H9 (cell line): ENCODE data around the gene CYB5A. TPM values are rescaled to one million over a fixed set of nuclear protein-coding genes. Genes with fewer than 3 reads are reported as not detected.

Source experiments
- DNase-seq: peaks from one replicate; pipeline ENCODE4 v3.0.0-alpha.2; 2017
- H2AFZ ChIP-seq: one replicate; pipeline ENCODE4 v1.6.1; 2013; ENCODE audit warnings: mild to moderate bottlenecking, low read length, control low read depth, moderate library complexity
- H2AK5ac ChIP-seq: 2 replicates; pipeline ENCODE4 v1.6.1; 2013; ENCODE audit warnings: low read length, control low read depth, mixed read lengths; ENCODE audit not compliant: insufficient read length
- H2BK120ac ChIP-seq: one replicate; pipeline ENCODE4 v1.6.1; 2013; ENCODE audit warnings: low read depth, mild to moderate bottlenecking, low read length, control low read depth, inconsistent platforms; ENCODE audit not compliant: poor library complexity, severe bottlenecking
- H2BK12ac ChIP-seq: 2 replicates; pipeline ENCODE4 v1.6.1; 2013; ENCODE audit warnings: low read length, control low read depth, mixed read lengths, low read depth; ENCODE audit not compliant: insufficient read length
- H2BK15ac ChIP-seq: 2 replicates; pipeline ENCODE4 v1.6.1; 2013; ENCODE audit warnings: low read depth, low read length, control low read depth
- H2BK20ac ChIP-seq: one replicate; pipeline ENCODE4 v1.6.1; 2013; ENCODE audit warnings: low read depth, mild to moderate bottlenecking, low read length, control low read depth, inconsistent platforms; ENCODE audit not compliant: poor library complexity, severe bottlenecking
- H2BK5ac ChIP-seq: 2 replicates; pipeline ENCODE4 v1.6.1; 2013; ENCODE audit warnings: low read length, control low read depth, mixed read lengths; ENCODE audit not compliant: insufficient read length
- H3K14ac ChIP-seq: 2 replicates; pipeline ENCODE4 v1.6.1; 2013; ENCODE audit warnings: low read length, control low read depth; ENCODE audit not compliant: insufficient read depth
- H3K18ac ChIP-seq: 2 replicates; pipeline ENCODE4 v1.6.1; 2013; ENCODE audit warnings: low read depth, mild to moderate bottlenecking, mixed read lengths, low read length, control low read depth; ENCODE audit not compliant: insufficient read length
- H3K23ac ChIP-seq: 2 replicates; pipeline ENCODE4 v1.6.1; 2013; ENCODE audit warnings: low read length, control low read depth, mixed read lengths, low read depth; ENCODE audit not compliant: insufficient read length
- H3K23me2 ChIP-seq: 2 replicates; pipeline ENCODE4 v1.6.1; 2013; ENCODE audit warnings: low read depth, mild to moderate bottlenecking, mixed read lengths, low read length, control low read depth; ENCODE audit not compliant: insufficient read length, poor library complexity, severe bottlenecking
- H3K27ac ChIP-seq: 2 replicates; pipeline ENCODE4 v1.5.1; 2013; ENCODE audit warnings: low read length, control low read depth, mixed read lengths, low read depth; ENCODE audit not compliant: insufficient read length
- H3K27me3 ChIP-seq: 2 replicates; pipeline ENCODE4 v1.6.1; 2013; ENCODE audit warnings: low read length, control low read depth, inconsistent platforms; ENCODE audit not compliant: insufficient read depth
- H3K4ac ChIP-seq: 2 replicates; pipeline ENCODE4 v1.6.1; 2013; ENCODE audit warnings: low read depth, mild to moderate bottlenecking, control low read depth, inconsistent platforms, low read length, moderate library complexity
- H3K4me1 ChIP-seq: 2 replicates; pipeline ENCODE4 v1.6.1; 2013; ENCODE audit warnings: low read length, control low read depth, inconsistent platforms; ENCODE audit not compliant: insufficient read depth
- H3K4me2 ChIP-seq: 2 replicates; pipeline ENCODE4 v1.6.1; 2013; ENCODE audit warnings: low read length, control low read depth, mixed read lengths; ENCODE audit not compliant: insufficient read length, insufficient read depth
- H3K56ac ChIP-seq: 2 replicates; pipeline ENCODE4 v1.6.1; 2013; ENCODE audit warnings: low read depth, mild to moderate bottlenecking, mixed read lengths, low read length, control low read depth; ENCODE audit not compliant: insufficient read length
- H3K79me1 ChIP-seq: 2 replicates; pipeline ENCODE4 v1.6.1; 2013; ENCODE audit warnings: low read depth, mild to moderate bottlenecking, moderate library complexity, low read length, control low read depth, inconsistent platforms; ENCODE audit not compliant: insufficient read depth, poor library complexity, severe bottlenecking
- H3K79me2 ChIP-seq: 2 replicates; pipeline ENCODE4 v1.6.1; 2013; ENCODE audit warnings: low read length, control low read depth, inconsistent platforms; ENCODE audit not compliant: insufficient read depth
- H3K9ac ChIP-seq: 2 replicates; pipeline ENCODE4 v1.6.1; 2013; ENCODE audit warnings: low read length, control low read depth, mixed read lengths; ENCODE audit not compliant: insufficient read length; ENCODE audit errors: extremely low read depth
- H3K9me3 ChIP-seq: one replicate; pipeline ENCODE4 v1.6.1; 2013; ENCODE audit warnings: low read depth, low read length, inconsistent platforms; ENCODE audit not compliant: control insufficient read depth
- H3T11ph ChIP-seq: one replicate; pipeline ENCODE4 v1.6.1; 2013; ENCODE audit warnings: mild to moderate bottlenecking, low read length, control low read depth, inconsistent platforms
- H4K20me1 ChIP-seq: one replicate; pipeline ENCODE4 v1.6.1; 2013; ENCODE audit not compliant: control insufficient read depth, insufficient read length, insufficient read depth
- H4K5ac ChIP-seq: 2 replicates; pipeline ENCODE4 v1.6.1; 2013; ENCODE audit warnings: low read depth, mild to moderate bottlenecking, mixed read lengths, low read length, control low read depth; ENCODE audit not compliant: insufficient read length
- H4K8ac ChIP-seq: replicated peaks from 2 replicates; pipeline ENCODE4 v1.6.1; 2013; ENCODE audit warnings: low read length, control low read depth, mixed read lengths, low read depth; ENCODE audit not compliant: insufficient read length
- H4K91ac ChIP-seq: 2 replicates; pipeline ENCODE4 v1.6.1; 2013; ENCODE audit warnings: low read depth, mild to moderate bottlenecking, moderate library complexity, mixed read lengths, low read length, control low read depth; ENCODE audit not compliant: insufficient read length
- H3K27ac Mint-ChIP-seq, 3 experiments: 2 replicates in 2 of 3; 3 replicates in 1 of 3; pipeline ENCODE4 v1.8.0; 2020 to 2021; ENCODE audit warnings: mixed read lengths in 3 of 3, mild to moderate bottlenecking in 1 of 3, moderate library complexity in 1 of 3
- H3K27me3 Mint-ChIP-seq: 2 replicates; pipeline ENCODE4 v1.8.0; 2021; ENCODE audit warnings: low read depth, mild to moderate bottlenecking, moderate library complexity, mixed read lengths
- H3K36me3 Mint-ChIP-seq, 3 experiments: 2 replicates in 2 of 3; 3 replicates in 1 of 3; pipeline ENCODE4 v1.8.0; 2020 to 2021; ENCODE audit warnings: low read depth in 3 of 3, mixed read lengths in 3 of 3; ENCODE audit not compliant: insufficient read depth in 1 of 3
- H3K4me1 Mint-ChIP-seq, 2 experiments: 2 replicates each; pipeline ENCODE4 v1.8.0; 2020; ENCODE audit warnings: mixed read lengths in 2 of 2
- H3K4me3 Mint-ChIP-seq, 2 experiments: 2 replicates in 1 of 2; 3 replicates in 1 of 2; pipeline ENCODE4 v1.8.0; 2020 to 2021; ENCODE audit warnings: mild to moderate bottlenecking in 2 of 2, mixed read lengths in 2 of 2, moderate library complexity in 1 of 2
- H3K9me3 Mint-ChIP-seq, 2 experiments: 2 replicates in 1 of 2; 3 replicates in 1 of 2; pipeline ENCODE4 v1.8.0; 2020; ENCODE audit warnings: mild to moderate bottlenecking in 2 of 2, mixed read lengths in 2 of 2, moderate library complexity in 1 of 2
- WGBS: extraction: QIAGEN DNeasy Blood & Tissue Kit; methylation state at CpG from one replicate; pipeline ENCODE4 v1.1.7; 2013; ENCODE audit warnings: missing lambda C conversion rate, low lambda C conversion rate, mixed read lengths; ENCODE audit not compliant: insufficient read length; ENCODE audit errors: extremely low coverage; 5-methylcytosine and 5-hydroxymethylcytosine counted together
- total RNA-seq: library from RNA; stranded (reverse); gene quantifications from 2 replicates; pipeline ENCODE4 v1.2.1, GENCODE V29; 2021
- TF ChIP-seq, protein P1 (sequence below): fragments of 200-600 bp; sonication (generic); conservative IDR thresholded peaks from 3 replicates; pipeline ENCODE4 v1.8.0; 2021; ENCODE audit warnings: antibody characterized with exemption, mild to moderate bottlenecking

CYB5A gene
- total RNA-seq, 1 experiment from 2014 or later = 93.2 TPM

GRCh38 chr18:74228312-74228711, 63.5 kb downstream of the CYB5A start:
- H3K23me2 ChIP-seq = no peaks in the 10 kb centered on the region
- no peak overlapping the region for H3K4me3 Mint-ChIP-seq
- no peak overlapping the region for H3K4ac ChIP-seq
- TF ChIP-seq, protein P1, sequence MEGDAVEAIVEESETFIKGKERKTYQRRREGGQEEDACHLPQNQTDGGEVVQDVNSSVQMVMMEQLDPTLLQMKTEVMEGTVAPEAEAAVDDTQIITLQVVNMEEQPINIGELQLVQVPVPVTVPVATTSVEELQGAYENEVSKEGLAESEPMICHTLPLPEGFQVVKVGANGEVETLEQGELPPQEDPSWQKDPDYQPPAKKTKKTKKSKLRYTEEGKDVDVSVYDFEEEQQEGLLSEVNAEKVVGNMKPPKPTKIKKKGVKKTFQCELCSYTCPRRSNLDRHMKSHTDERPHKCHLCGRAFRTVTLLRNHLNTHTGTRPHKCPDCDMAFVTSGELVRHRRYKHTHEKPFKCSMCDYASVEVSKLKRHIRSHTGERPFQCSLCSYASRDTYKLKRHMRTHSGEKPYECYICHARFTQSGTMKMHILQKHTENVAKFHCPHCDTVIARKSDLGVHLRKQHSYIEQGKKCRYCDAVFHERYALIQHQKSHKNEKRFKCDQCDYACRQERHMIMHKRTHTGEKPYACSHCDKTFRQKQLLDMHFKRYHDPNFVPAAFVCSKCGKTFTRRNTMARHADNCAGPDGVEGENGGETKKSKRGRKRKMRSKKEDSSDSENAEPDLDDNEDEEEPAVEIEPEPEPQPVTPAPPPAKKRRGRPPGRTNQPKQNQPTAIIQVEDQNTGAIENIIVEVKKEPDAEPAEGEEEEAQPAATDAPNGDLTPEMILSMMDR = no peak
- H4K91ac ChIP-seq = no peak overlapping the region
- H3K4me1 ChIP-seq = no peaks in the 10 kb centered on the region
- H3K4me1 Mint-ChIP-seq = no peaks in the 10 kb centered on the region
- H4K5ac ChIP-seq = no peak overlapping the region
- H3K27ac Mint-ChIP-seq = no peak overlapping the region
- no peak overlapping the region for H3K14ac ChIP-seq
- WGBS = no CpG with 5 or more reads among the region's 5 CpGs
- no peaks in the 10 kb centered on the region for H4K20me1 ChIP-seq
- H2BK20ac ChIP-seq = no peak overlapping the region
- H3K9me3 ChIP-seq = no peaks in the 10 kb centered on the region
- H3K9me3 Mint-ChIP-seq = no peaks in the 10 kb centered on the region
- H2BK5ac ChIP-seq = no peak overlapping the region
- no peak overlapping the region for H2BK12ac ChIP-seq
- H2BK120ac ChIP-seq = no peak overlapping the region
- H3K27me3 ChIP-seq = no peaks in the 10 kb centered on the region
- H2AFZ ChIP-seq = no peak overlapping the region
- H3K27me3 Mint-ChIP-seq = no peaks in the 10 kb centered on the region
- H3K27ac ChIP-seq = no peak overlapping the region
- no peak overlapping the region for H3K9ac ChIP-seq
- H3K18ac ChIP-seq = no peak overlapping the region
- no peak overlapping the region for H3T11ph ChIP-seq
- H3K23ac ChIP-seq = no peak overlapping the region
- no peak overlapping the region for H2BK15ac ChIP-seq
- H3K36me3 Mint-ChIP-seq = no peaks in the 10 kb centered on the region
- no peak overlapping the region for H3K4me2 ChIP-seq
- DNase-seq = no peak
- no peaks in the 10 kb centered on the region for H3K79me1 ChIP-seq
- H2AK5ac ChIP-seq = no peak overlapping the region
- H4K8ac ChIP-seq = no peak overlapping the region
- H3K56ac ChIP-seq = no peak overlapping the region
- H3K79me2 ChIP-seq = no peaks in the 10 kb centered on the region
